Nephron (organoid): ENCODE results near the gene PKMYT1.

Experiments
- H3K27ac Mint-ChIP-seq, 3 experiments: 2 replicates each; pipeline ENCODE4 v1.8.0; 2020; ENCODE audit warnings: mixed read lengths in 3 of 3, mild to moderate bottlenecking in 2 of 3, moderate library complexity in 1 of 3
- H3K27me3 Mint-ChIP-seq: 2 replicates; pipeline ENCODE4 v1.8.0; 2021; ENCODE audit warnings: low read depth, mild to moderate bottlenecking, moderate library complexity, mixed read lengths
- H3K36me3 Mint-ChIP-seq: 2 replicates; pipeline ENCODE4 v1.8.0; 2020; ENCODE audit warnings: low read depth, mixed read lengths
- H3K4me1 Mint-ChIP-seq: 2 replicates; pipeline ENCODE4 v1.8.0; 2020; ENCODE audit warnings: mixed read lengths
- H3K4me3 Mint-ChIP-seq, 3 experiments: 2 replicates each; pipeline ENCODE4 v1.8.0; 2020; ENCODE audit warnings: mild to moderate bottlenecking in 3 of 3, mixed read lengths in 3 of 3, moderate library complexity in 2 of 3
- H3K9me3 Mint-ChIP-seq: 2 replicates; pipeline ENCODE4 v1.8.0; 2020; ENCODE audit warnings: mixed read lengths
- CTCF ChIP-seq, 3 experiments: fragments of 200-600 bp; sonication (generic); IDR thresholded peaks; one replicate each; pipeline ENCODE4 v1.5.0; 2021; ENCODE audit warnings: antibody characterized with exemption in 3 of 3; ENCODE audit not compliant: unreplicated experiment in 3 of 3

PKMYT1 gene

GRCh38 chr16:3026609-3027488, 46.6 kb upstream of the PKMYT1 start:
- peaks cover 12% of the 10 kb centered on the region for H3K36me3 Mint-ChIP-seq
- no peak overlapping the region for H3K27ac Mint-ChIP-seq
- H3K4me1 Mint-ChIP-seq = peaks cover 26% of the 10 kb centered on the region
- H3K27me3 Mint-ChIP-seq = peaks cover 19% of the 10 kb centered on the region
- H3K9me3 Mint-ChIP-seq = no peaks in the 10 kb centered on the region
- peak overlapping the region in 2 of 3 experiments; percentile 71 to 73 for H3K4me3 Mint-ChIP-seq
- TF ChIP-seq CTCF (IDR thresholded peaks at IDR 0.05; ENCODE audit: unreplicated experiment in 3 of 3) = no peak

- H3K9me3 Mint-ChIP-seq = no peaks in the 10 kb centered on the region
- H3K4me1 Mint-ChIP-seq = peaks cover 33% of the 10 kb centered on the region
- no peak for TF ChIP-seq CTCF (IDR thresholded peaks at IDR 0.05; ENCODE audit: unreplicated experiment in 3 of 3)
- H3K4me3 Mint-ChIP-seq = peak overlapping the region; percentile 40 to 73 (median 65)
- no peak overlapping the region for H3K27ac Mint-ChIP-seq
- H3K27me3 Mint-ChIP-seq = peaks cover 18% of the 10 kb centered on the region
- peaks cover 12% of the 10 kb centered on the region for H3K36me3 Mint-ChIP-seq
Measured at GRCh38 chr16:3026003-3026378, 45.7 kb upstream of the PKMYT1 start.

DNA sequence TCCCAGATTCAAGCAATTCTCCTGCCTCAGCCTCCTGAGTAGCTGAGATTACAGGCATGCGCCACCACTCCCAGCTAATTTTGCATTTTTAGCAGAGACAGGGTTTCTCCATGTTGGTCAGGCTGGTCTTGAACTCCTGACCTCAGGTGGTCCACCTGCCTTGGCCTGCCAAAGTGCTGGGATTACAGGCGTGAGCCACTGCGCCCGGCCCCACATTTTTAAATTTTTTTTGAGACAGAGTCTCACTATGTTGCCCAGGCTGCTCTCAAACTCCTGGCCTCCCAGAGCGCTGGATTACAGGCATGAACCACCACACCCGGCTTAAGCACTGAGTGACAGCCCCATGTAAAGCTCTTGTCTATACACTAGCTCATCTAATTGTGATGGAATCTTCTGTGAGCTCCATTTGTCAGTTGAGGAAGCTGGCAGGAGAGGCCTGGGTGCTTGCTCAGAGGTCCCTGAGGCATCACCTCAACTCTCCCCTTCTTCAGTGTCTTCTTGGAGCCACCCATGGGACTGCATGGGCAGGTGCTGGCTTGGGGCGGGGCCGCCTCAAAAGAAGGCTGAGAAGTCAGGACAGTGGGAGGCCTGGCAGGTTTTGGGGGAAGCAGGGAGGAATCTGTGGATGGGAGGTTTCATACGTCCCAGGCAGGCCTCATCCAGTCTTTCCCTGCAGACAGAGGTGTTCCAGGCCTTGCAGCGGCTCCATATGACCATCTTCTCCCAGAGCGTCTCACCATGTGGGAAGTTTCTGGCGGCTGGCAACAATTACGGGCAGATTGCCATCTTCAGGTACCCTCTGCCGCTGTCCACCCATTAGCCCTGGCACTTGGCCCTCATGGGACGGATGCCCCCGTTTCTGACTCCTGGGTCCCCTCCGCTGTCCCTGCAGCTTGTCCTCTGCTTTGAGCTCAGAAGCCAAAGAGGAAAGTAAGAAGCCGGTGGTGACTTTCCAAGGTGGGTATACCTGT, 45.1 kb upstream of the PKMYT1 start:
- Mint-ChIP-seq H3K27me3 (peaks cover 16% of the 10 kb centered on the region), H3K4me1 (peaks cover 33% of the 10 kb centered on the region), H3K36me3 (peaks cover 12% of the 10 kb centered on the region), H3K4me3 (peak overlapping the region; percentile 60 to 73 (median 65)), H3K9me3 (no peaks in the 10 kb centered on the region), H3K27ac (no peak overlapping the region)
- no peak for TF ChIP-seq CTCF (IDR thresholded peaks at IDR 0.05; ENCODE audit: unreplicated experiment in 3 of 3)

- Mint-ChIP-seq H3K27me3 (peaks cover 17% of the 10 kb centered on the region), H3K4me1 (peaks cover 33% of the 10 kb centered on the region), H3K9me3 (no peaks in the 10 kb centered on the region), H3K36me3 (peaks cover 12% of the 10 kb centered on the region), H3K4me3 (peak within 1 kb of the TSS; percentile 90 to 92 (median 92)), H3K27ac (peak within 1 kb of the TSS; percentile 85 to 96 (median 94))
- TF ChIP-seq CTCF (IDR thresholded peaks at IDR 0.05; ENCODE audit: unreplicated experiment in 3 of 3) = no peak
Measured at GRCh38 chr16:3023669-3024478, 43.6 kb upstream of the PKMYT1 start, which contains the start of the genes HCFC1R1 and THOC6. Gene HCFC1R1, minus strand, starts transcription at chr16:3023942. Its CDS starts 1 bp downstream, at chr16:3023941. Gene THOC6, plus strand, starts transcription at chr16:3024035. Its CDS starts 292 bp downstream, at chr16:3024327.

DNA sequence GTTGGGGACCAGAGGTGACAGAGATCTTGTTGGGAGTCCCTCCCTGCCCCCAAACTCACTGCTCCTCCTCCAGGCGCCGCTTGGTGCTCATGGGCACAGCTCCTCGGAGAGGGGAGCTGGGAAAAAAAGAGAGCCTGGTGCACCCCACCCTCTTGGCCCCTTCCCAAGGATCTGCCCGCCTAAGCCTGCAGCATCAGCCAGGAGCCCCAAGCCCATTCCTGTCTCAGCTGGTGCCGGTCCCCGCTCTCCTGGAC, 43.1 kb upstream of the PKMYT1 start:
- peaks cover 12% of the 10 kb centered on the region for H3K36me3 Mint-ChIP-seq
- TF ChIP-seq CTCF (IDR thresholded peaks at IDR 0.05; ENCODE audit: unreplicated experiment in 3 of 3) = no peak
- peak overlapping the region; percentile 90 to 92 (median 92) for H3K4me3 Mint-ChIP-seq
- no peaks in the 10 kb centered on the region for H3K9me3 Mint-ChIP-seq
- H3K27me3 Mint-ChIP-seq = peaks cover 22% of the 10 kb centered on the region
- H3K4me1 Mint-ChIP-seq = peaks cover 33% of the 10 kb centered on the region
- H3K27ac Mint-ChIP-seq = peak overlapping the region; percentile 85 to 96 (median 87)
